Motor neuron (in vitro differentiated cells): Measurements from ENCODE around the gene SMC1B. TPM values are rescaled to one million over a fixed set of nuclear protein-coding genes. Genes with fewer than 3 reads are reported as not detected.

Experiments
- ATAC-seq, 8 experiments: fragments of 200-7000 bp; cut with Tn5 transposase; replicated peaks in 6 of 8; 2 replicates each; pipeline ENCODE4 v1.8.0; 2021; ENCODE audit warnings: mild to moderate bottlenecking in 8 of 8, moderate library complexity in 8 of 8
- H3K27ac ChIP-seq, 2 donors: fragments of 250-450 bp; sonication (Bioruptor Pico); 2 replicates each; pipeline ENCODE4 v1.9.0; 2021; ENCODE audit warnings: antibody characterized with exemption in 2 of 2, mild to moderate bottlenecking in 2 of 2, moderate library complexity in 1 of 2
- H3K4me1 ChIP-seq, 2 donors: fragments of 250-450 bp; sonication (Bioruptor Pico); replicated peaks in 1 of 2; 2 replicates each; pipeline ENCODE4 v1.6.1; 2021; ENCODE audit warnings: antibody characterized with exemption in 2 of 2, mild to moderate bottlenecking in 2 of 2, moderate library complexity in 1 of 2
- H3K4me3 ChIP-seq, 5 donors: fragments of 250-450 bp; sonication (Bioruptor Pico); 2 replicates each; pipeline ENCODE4 v1.9.0; 2021; ENCODE audit warnings: antibody characterized with exemption in 5 of 5, mild to moderate bottlenecking in 5 of 5, moderate library complexity in 4 of 5
- WGBS, 10 experiments: fragments of 450-650 bp; shearing (Covaris generic); methylation state at CpG; one replicate each; pipeline ENCODE4 v1.0.0; 2022; 5-methylcytosine and 5-hydroxymethylcytosine counted together
- in situ Hi-C, 9 experiments: fragments of 400-800 bp; cut with MboI; loops; one replicate each; pipeline ENCODE4 v1.15.0; 2021; ENCODE audit warnings: low sequenced_read_pairs in 9 of 9, low pct_unique_long_range_greater_than_20kb in 2 of 9; ENCODE audit not compliant: unreplicated experiment in 9 of 9
- total RNA-seq, 8 experiments: library from RNA; unstranded; fragments of 300-600 nt; gene quantifications; 2 replicates each; pipeline versions ENCODE4 v1.2.3 to v1.2.4, GENCODE V29; 2022

Gene SMC1B
- total RNA-seq, 8 experiments from 2014 or later = 0.05 to 0.21 (median 0.09) TPM; not detected in 1

DNA sequence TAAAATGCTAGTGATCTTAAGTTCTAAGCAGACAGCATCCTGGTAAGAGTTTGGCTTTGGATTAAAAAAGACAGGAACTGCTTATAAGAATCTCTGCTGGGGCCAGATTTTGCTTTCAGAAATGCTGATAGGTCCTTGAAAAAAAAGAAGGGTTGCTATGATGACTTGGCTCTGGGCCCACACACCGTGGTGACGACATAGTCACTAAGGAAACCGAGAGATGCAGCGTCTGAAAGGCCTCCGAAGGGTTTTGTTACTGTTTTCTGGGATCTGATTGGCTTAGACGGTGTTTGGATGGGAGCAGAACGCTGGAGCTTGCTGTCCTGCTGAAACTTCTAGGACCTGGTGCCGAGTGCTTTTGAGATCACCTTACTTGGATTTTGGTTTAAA, 95.2 kb downstream of the SMC1B start:
- H3K4me1 ChIP-seq = peaks cover 19 to 30% of the 10 kb centered on the region in 2 donors
- in situ Hi-C loops = no loop called here
- ATAC-seq = peak; percentile 74 to 86 (median 83)
- no peak overlapping the region for H3K4me3 ChIP-seq
- no peak overlapping the region for H3K27ac ChIP-seq
- 0 to 36% (median 7%) methylated on average over 2 to 8 of the region's 8 CpGs for WGBS, 10 experiments

DNA sequence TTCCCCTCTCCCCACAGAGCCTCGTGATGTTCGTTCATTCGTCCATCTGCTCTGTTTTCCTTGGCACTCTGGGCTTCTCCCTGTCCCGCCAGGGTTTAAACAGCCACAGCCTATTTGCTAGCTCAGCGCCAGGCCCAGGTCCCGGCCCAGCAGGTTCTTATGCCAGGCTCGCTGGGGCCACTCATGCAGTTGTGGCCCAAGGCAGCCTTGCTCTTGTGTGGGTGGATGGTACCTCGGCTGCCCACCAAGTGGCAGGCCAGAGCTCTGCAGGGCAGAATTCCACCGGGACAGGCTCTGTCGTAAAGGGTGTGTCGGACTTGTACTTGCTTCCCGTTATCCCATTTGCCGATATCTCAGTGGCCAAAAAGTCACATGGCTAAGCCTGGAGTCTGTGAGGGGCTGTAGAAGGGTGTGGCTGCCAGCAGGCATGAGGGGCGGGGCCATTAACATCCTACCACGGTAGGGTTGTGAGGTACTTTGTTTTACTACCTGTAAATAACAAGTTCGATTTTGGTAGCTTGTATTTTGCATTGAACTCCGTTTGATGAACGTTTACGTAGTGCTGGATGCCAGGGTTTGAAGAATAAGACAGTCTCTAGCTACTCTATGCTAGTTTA, 95.7 kb downstream of the SMC1B start:
- ATAC-seq = peak; percentile 20 to 89 (median 62)
- in situ Hi-C loops = no loop called here
- Histone ChIP-seq H3K4me3 (no peak overlapping the region), H3K4me1 (peaks cover 19 to 30% of the 10 kb centered on the region in 2 donors), H3K27ac (no peak overlapping the region)
- WGBS, 10 experiments = 6 to 100% (median 84%) methylated on average over 1 to 14 of the region's 19 CpGs; no CpG with 5 or more reads in 1 of the 10 experiments

DNA sequence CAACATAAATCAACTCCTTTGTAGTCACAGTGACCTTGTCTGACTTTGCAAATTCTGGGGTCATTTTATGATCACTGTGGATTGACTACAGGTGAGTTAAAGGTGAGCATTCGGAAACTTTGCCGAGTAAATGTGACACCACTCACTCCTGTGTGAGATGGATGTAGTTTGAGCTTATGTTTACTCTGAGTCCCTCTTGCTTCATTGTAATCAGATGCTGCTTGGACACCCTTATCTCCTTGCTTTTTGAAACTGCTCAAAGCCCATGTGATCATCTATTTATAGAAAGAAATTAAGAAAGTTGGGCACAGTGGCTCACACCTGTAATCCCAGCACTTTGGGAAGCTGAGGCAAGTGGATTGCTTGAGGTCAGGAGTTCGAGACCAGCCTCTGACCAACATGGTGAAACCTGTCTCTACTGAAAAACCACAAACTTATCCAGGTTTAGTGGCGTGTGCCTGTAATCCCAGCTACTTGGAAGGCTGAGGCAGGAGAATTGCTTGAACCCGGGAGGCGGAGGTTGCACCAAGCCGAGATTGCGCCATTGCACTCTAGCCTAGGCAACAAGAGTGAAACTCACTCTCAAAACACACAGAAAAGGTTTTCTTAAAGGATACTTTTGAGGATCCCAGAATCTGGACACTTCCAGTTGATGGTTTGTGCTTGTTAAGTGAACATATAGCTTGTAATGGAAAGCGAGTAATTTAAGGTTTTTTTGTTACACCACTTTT, 96.4 kb downstream of the SMC1B start:
- no peak overlapping the region for H3K4me3 ChIP-seq
- 69 to 98% (median 90%) methylated on average over 2 to 9 of the region's 9 CpGs; no CpG with 5 or more reads in 3 of the 10 experiments for WGBS, 10 experiments
- H3K27ac ChIP-seq = no peak overlapping the region
- H3K4me1 ChIP-seq = peaks cover 19 to 30% of the 10 kb centered on the region in 2 donors
- in situ Hi-C loops = no loop called here
- ATAC-seq = peak in 3 of 8 experiments; percentile 11 to 12 (median 11)

DNA sequence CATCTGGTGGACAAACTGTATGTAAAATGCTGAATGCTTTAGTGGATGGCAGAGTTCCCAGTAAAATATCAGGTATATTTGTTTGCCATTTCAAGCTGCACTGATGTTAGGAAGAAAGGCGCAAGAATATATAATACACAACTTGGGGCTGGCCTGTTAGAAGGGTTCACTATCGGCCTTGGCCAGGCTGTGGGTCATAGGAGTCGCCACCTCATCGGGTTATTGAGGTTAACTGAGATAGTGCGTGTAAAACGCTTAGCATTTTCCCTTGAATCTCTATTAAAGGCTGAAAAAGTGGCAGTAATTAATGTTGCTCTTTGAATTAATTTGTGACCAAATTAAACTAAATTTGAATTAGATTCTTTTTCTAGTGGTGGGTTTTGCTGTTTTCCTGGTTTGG, 98.6 kb downstream of the SMC1B start:
- ATAC-seq = no peak
- Histone ChIP-seq H3K4me1 (peaks cover 19 to 35% of the 10 kb centered on the region in 2 donors), H3K27ac (no peak overlapping the region), H3K4me3 (no peak overlapping the region)
- in situ Hi-C loops = no loop called here
- 88 to 100% (median 100%) methylated on average over 1 to 6 of the region's 6 CpGs; no CpG with 5 or more reads in 3 of the 10 experiments for WGBS, 10 experiments

DNA sequence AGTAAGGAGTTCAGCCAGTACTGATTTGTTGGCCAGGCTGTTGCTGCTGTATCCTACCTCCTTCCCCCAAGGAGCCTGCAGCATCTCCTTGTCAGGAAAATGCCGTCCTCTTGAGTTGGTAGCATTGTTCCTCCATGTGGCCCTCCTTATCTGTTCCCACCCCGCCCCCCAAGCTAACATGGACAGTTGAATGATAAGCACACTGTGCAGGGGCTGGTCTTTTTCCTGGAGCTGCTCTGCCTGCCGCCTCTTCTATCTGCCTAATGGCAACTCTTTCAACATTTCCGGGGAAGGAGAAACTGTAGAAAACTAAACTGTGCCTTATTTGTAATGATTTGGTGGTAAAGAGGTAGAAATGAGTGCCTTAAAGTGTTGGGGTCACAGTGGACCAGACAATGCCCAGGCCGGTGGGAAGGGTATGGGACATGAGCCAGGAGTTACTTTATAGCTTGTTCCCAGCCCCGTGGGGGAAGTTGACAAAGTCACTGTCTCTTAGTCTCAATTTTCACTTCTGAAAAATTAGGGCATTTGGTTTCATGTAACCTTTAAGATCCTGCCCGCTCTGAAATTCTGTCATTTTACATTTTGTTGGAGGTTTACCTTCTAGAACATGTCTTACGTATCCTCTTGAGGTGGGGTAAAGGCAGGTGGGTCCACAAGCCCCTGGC, 99.2 kb downstream of the SMC1B start:
- no peak overlapping the region for H3K4me3 ChIP-seq
- H3K4me1 ChIP-seq = peaks cover 19 to 37% of the 10 kb centered on the region in 2 donors
- ATAC-seq = no peak
- no peak overlapping the region for H3K27ac ChIP-seq
- in situ Hi-C loops = no loop called here
- 14 to 100% (median 83%) methylated on average over 1 to 6 of the region's 8 CpGs; no CpG with 5 or more reads in 1 of the 10 experiments for WGBS, 10 experiments

DNA sequence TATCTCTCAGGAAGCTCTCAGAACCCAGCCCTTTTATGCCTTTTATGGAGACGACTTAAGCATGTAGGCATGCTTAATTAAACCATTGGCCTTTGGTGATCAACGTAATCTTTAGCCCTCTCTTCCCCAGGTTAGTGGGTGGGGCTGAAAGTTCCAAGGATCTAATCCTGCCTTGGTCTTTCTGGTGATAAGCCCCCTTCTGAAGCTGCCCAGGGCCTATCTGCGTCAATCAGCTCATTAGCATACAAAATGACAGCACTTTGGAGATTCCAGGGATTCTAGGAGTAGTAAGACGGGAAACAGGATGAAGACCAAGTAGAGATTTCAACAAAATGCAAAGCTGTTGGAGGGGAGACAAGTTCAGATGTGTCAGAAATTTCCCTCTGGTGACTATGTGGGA, 100.5 kb downstream of the SMC1B start:
- Histone ChIP-seq H3K4me1 (peaks cover 14 to 30% of the 10 kb centered on the region in 2 donors), H3K27ac (no peak overlapping the region), H3K4me3 (no peak overlapping the region)
- 80 to 100% (median 100%) methylated on average over 1 to 4 of the region's 4 CpGs; no CpG with 5 or more reads in 1 of the 10 experiments for WGBS, 10 experiments
- in situ Hi-C loops = no loop called here
- no peak for ATAC-seq

DNA sequence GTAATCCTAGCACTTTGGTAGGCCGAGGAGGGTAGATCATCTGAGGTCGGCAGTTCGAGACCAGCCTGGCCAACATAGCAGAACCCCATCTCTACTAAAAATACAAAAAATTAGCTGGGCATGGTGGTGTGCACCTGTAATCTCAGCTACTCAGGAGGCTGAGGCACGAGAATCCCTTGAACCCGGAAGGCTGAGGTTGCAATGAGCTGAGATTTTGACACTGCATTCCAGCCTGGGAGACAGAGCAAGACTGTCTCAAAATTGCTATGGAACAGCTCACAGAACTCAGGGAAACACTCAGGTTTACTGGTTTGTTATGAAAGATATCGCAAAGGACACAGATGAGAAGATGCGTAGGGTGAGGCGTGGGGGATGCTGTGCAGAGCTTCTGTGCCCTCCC, 101.0 kb downstream of the SMC1B start:
- in situ Hi-C loops = no loop called here
- ATAC-seq = no peak
- WGBS, 10 experiments = 86 to 100% (median 100%) methylated on average over 1 to 5 of the region's 8 CpGs; no CpG with 5 or more reads in 5 of the 10 experiments
- no peak overlapping the region for H3K27ac ChIP-seq
- no peak overlapping the region for H3K4me3 ChIP-seq
- H3K4me1 ChIP-seq = peaks cover 12 to 26% of the 10 kb centered on the region in 2 donors

DNA sequence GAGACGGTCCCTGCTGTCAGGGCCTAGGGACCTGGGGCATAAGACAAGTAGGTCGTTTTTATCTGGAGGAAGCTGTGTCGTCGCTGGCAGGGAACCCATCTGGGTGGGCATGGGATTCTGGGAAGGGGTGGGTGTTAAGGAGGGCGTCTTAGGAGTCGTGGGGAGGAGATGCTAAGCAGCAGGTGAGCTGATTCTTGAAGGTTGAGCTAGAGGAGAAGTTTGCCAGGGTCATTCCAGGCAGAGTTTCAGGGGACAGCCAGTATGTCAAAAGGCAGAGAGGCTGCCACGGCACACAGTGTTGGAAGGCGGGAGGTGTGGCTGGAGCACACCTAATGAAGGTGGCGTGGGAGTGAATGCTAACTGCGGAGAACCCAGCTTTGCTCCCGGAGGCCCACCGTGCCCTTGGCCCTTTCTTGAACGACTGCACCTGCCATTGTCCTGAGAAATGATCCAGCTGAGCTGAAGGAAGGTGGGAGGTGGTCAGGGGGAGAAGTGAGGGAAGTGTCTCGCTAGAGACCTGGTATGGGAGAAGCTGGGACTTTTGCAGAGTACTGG, 102.3 kb downstream of the SMC1B start:
- peaks cover 5 to 15% of the 10 kb centered on the region in 2 donors for H3K4me1 ChIP-seq
- in situ Hi-C loops = no loop called here
- H3K4me3 ChIP-seq = peak overlapping the region; percentile 52 to 77 (median 69)
- no peak for ATAC-seq
- WGBS, 10 experiments = 8 to 53% (median 30%) methylated on average over 1 to 11 of the region's 14 CpGs; no CpG with 5 or more reads in 4 of the 10 experiments
- no peak overlapping the region for H3K27ac ChIP-seq

DNA sequence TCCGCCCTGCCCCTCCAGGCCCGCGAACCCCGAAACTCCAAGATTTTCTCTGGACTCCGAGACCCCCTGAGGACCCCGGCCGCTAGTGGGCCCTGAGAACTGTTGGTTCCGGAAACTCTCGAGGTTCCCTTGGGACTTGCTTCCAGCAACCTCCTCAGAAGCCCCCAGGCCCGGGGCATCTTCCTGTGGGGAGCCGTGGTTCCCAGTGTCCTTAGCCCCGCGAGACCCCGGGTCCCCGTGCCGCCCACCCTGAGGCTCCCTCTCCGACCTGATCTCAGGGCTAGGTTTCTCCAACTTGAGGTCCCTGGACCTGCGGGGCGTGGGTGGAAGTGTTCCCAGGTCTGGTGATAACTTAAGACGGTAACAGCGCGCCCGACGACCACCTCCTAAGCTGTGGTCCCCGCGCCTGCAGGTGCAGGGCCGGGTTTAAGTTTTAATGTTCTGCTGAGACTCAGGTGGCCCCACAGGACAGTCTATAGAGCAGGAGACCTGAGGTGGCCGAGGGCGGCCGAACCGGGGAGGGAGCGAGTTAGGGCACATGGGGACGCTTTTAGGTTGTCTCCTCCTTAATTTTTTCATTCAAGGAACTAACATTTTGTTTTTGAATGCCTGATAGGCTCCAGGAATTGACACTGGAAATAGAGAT, 102.9 kb downstream of the SMC1B start:
- in situ Hi-C loops = no loop called here
- H3K27ac ChIP-seq = peak overlapping the region in 1 of 2 donors; percentile 70
- peak in 1 of 8 experiments; percentile 0 for ATAC-seq
- peak overlapping the region; percentile 52 to 77 (median 69) for H3K4me3 ChIP-seq
- H3K4me1 ChIP-seq = peaks cover 4 to 13% of the 10 kb centered on the region in 2 donors
- WGBS, 10 experiments = 0 to 28% (median 3%) methylated on average over 1 to 14 of the region's 33 CpGs; no CpG with 5 or more reads in 3 of the 10 experiments

DNA sequence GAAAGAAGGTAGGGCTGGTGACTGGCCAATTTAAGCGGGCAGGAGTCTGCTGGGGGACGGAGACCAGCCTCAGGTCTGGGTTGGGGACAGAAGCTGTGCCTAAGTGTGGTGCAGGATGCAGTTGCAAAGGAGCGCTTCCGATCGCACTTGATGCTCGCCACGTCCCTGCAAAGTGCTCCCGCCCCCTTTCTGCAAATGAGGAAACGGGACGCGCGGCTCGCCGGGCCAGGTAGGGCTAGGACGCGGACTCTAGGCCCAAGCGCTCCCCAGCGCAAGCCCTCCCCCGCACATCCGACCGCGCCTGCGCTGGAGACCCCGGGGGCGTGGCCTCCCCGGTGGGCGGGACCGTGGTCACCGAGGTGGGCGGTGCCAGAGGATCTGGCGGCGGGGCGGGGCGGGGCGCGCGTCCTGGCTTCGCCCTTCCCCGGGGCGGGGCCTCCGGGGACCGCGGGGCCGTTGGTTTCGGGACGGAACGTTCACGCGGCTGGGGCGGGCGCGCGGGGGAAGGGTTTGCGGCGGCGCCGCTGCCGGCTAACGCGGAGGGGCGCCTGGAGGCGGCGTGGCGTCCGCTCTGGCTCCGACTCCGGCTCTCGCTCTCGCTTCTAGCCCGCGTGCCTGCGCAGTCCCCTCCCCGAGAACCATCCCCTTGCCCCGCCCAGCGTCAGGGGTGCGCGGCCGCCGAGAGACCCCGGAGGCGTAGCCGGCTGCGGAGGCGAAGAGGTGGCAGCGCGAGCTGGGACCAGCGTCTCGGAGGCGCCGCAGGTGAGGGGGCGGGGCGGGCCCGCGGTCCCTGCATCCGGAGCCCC, 103.8 kb downstream of the SMC1B start, which contains the start of gene FAM118A:
Gene FAM118A, plus strand, starts transcription at position 513 of the 806 bp plus-strand sequence. CDS start 12,446 bp downstream, outside the sequence.
- ATAC-seq = peak; percentile 88 to 95 (median 90)
- Histone ChIP-seq H3K4me3 (peak within 1 kb of the TSS; percentile 52 to 77 (median 69)), H3K4me1 (peaks cover 4 to 13% of the 10 kb centered on the region in 2 donors), H3K27ac (peak within 1 kb of the TSS; percentile 62 to 79)
- WGBS, 10 experiments = 8 to 11% (median 10%) methylated on average over 4 to 11 of the region's 95 CpGs; no CpG with 5 or more reads in 7 of the 10 experiments
- in situ Hi-C loops = no loop called here

DNA sequence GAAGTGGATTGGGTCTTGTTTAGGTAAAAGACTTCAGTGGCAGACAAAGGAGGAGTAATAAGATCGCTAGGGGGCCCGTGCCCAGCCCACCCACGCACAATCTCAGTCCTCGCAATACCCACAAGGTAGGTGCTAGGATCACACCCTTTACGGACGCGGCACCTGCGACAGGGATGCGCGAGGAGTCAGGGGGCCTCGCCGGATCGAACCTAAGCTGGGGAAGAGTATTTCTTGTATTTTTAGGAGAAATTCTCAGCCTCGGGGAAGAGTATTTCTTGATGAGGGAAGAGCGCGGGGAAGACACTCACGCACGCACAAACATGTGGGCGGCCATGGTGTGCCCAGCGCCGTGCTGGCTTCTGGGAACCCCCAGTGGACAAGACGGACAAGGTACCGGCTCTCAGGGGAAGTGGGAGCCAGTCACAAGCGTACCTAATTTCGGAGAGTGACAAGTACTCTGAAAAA, 104.4 kb downstream of the SMC1B start:
- Histone ChIP-seq H3K4me3 (peak overlapping the region; percentile 52 to 77 (median 69)), H3K4me1 (peaks cover 4 to 13% of the 10 kb centered on the region in 2 donors), H3K27ac (peak overlapping the region; percentile 42 to 79)
- 20 to 100% (median 76%) methylated on average over 2 to 17 of the region's 25 CpGs; no CpG with 5 or more reads in 3 of the 10 experiments for WGBS, 10 experiments
- in situ Hi-C loops = no loop called here
- ATAC-seq = no peak
